ENCODE data around the gene MEI1.

Gene MEI1

GRCh38 chr22:41845380-41846267, 146.3 kb downstream of the MEI1 start:
- DNase-seq: no peak

GRCh38 chr22:41846268-41846987, 147.1 kb downstream of the MEI1 start:
- no peak for DNase-seq

DNA sequence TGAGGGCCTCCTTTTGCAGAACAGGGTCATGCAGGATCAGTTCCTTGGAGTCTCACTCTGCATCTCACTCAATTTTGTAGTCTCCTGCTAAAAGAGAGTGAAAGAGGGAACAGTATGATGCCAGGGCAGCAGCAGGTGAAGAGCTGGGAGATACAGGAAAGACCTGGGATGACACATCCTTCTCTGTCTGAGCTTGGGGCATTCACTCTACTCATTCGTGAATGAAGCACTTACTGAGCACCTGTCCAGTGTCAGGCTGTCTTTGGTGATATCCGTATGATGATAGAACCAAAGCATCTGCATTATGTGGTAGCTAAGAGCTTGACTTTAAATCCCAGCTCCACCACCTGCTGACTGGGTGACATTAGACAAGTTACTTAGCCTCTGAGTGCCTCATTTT, 148.0 kb downstream of the MEI1 start:
- no peak for DNase-seq

- DNase-seq: no peak
Measured at GRCh38 chr22:41848468-41848867, 149.2 kb downstream of the MEI1 start.
